Activated T-helper 2 cell treated with anti-CD3 and anti-CD28 coated beads, Interferon-gamma antibody, Interleukin-2, Interleukin-4, amounts not matched to agents 10 μg/mL and 5 μg/mL and 100 μg/mL, durations not matched to agents 14 hours and 24 hours and 36 hours (primary cell): ENCODE data around the gene PRPF4. TPM values are rescaled to one million over a fixed set of nuclear protein-coding genes. Genes with fewer than 3 reads are reported as not detected.

ENCODE experiments used
- DNase-seq: peaks from one replicate; pipeline ENCODE4 v3.0.0; 2021; ENCODE audit warnings: low spot score
- H3K27ac Mint-ChIP-seq: one replicate; pipeline ENCODE4 v1.8.0; 2021; ENCODE audit warnings: mixed read lengths
- H3K27me3 Mint-ChIP-seq: one replicate; pipeline ENCODE4 v1.8.0; 2021; ENCODE audit warnings: low read depth, mixed read lengths
- H3K36me3 Mint-ChIP-seq: one replicate; pipeline ENCODE4 v1.8.0; 2021; ENCODE audit warnings: low read depth, mixed read lengths
- H3K4me1 Mint-ChIP-seq: one replicate; pipeline ENCODE4 v1.8.0; 2021; ENCODE audit warnings: low read depth, mixed read lengths
- H3K4me3 Mint-ChIP-seq: one replicate; pipeline ENCODE4 v1.8.0; 2021; ENCODE audit warnings: low read depth, mild to moderate bottlenecking, moderate library complexity, mixed read lengths
- H3K9me3 Mint-ChIP-seq: one replicate; pipeline ENCODE4 v1.8.0; 2021; ENCODE audit warnings: mixed read lengths
- intact Hi-C: fragments of 100-400 bp; cut with micrococcal nuclease; formaldehyde crosslinking; loops from one replicate; pipeline ENCODE4 v1.15.1; 2023
- total RNA-seq: library from RNA; stranded (reverse); gene quantifications from 2 replicates; pipeline ENCODE4 v1.2.3, GENCODE V29; 2022

PRPF4 gene
- total RNA-seq, 1 donor from 2014 or later: 57.3 TPM

GRCh38 chr9:113328045-113328782 lies 52.8 kb downstream of the PRPF4 start:
- Mint-ChIP-seq H3K27me3 (no peaks in the 10 kb centered on the region), H3K27ac (no peak overlapping the region), H3K36me3 (no peaks in the 10 kb centered on the region), H3K4me3 (no peak overlapping the region), H3K9me3 (no peaks in the 10 kb centered on the region), H3K4me1 (no peaks in the 10 kb centered on the region)
- intact Hi-C loops: no loop called here
- no peak for DNase-seq

GRCh38 chr9:113331780-113332179 lies 56.3 kb downstream of the PRPF4 start:
- Mint-ChIP-seq H3K27me3 (no peaks in the 10 kb centered on the region), H3K27ac (no peak overlapping the region), H3K9me3 (no peaks in the 10 kb centered on the region), H3K4me3 (no peak overlapping the region), H3K36me3 (no peaks in the 10 kb centered on the region), H3K4me1 (peaks cover 3% of the 10 kb centered on the region)
- DNase-seq: no peak
- intact Hi-C loops: no loop called here

GRCh38 chr9:113337714-113338113 lies 62.3 kb downstream of the PRPF4 start:
- intact Hi-C loops: no loop called here
- Mint-ChIP-seq H3K27me3 (no peaks in the 10 kb centered on the region), H3K9me3 (no peaks in the 10 kb centered on the region), H3K4me1 (peaks cover 26% of the 10 kb centered on the region), H3K4me3 (no peak overlapping the region), H3K27ac (no peak overlapping the region), H3K36me3 (no peaks in the 10 kb centered on the region)
- no peak for DNase-seq

- H3K36me3 Mint-ChIP-seq: no peaks in the 10 kb centered on the region
These were observed 64.7 kb downstream of the PRPF4 start, which contains the start of gene WDR31 for GRCh38 chr9:113340011-113340699. TSS of gene WDR31 (minus strand) at chr9:113340275. CDS start at chr9:113332022, 8,253 bp downstream.

GRCh38 chr9:113341712-113342410 lies 66.4 kb downstream of the PRPF4 start:
- Mint-ChIP-seq H3K36me3 (no peaks in the 10 kb centered on the region), H3K27me3 (no peaks in the 10 kb centered on the region), H3K4me3 (peak overlapping the region; percentile 50), H3K4me1 (peaks cover 40% of the 10 kb centered on the region), H3K27ac (peak overlapping the region; percentile 84), H3K9me3 (no peaks in the 10 kb centered on the region)
- DNase-seq: no peak
- intact Hi-C loops: loop anchor here (2.0 kb wide), 4 partner anchors 35 to 69 kb away; partner anchors contain the start of genes ALAD, C9orf43, CDC26 and HDHD3

More at GRCh38 chr9:113340011-113340699, 64.7 kb downstream of the PRPF4 start, which contains the start of gene WDR31:
- DNase-seq: peak; percentile 75
- Mint-ChIP-seq H3K27ac (peak within 1 kb of the TSS; percentile 56), H3K9me3 (no peaks in the 10 kb centered on the region), H3K4me3 (peak within 1 kb of the TSS; percentile 86), H3K27me3 (no peaks in the 10 kb centered on the region), H3K4me1 (peaks cover 37% of the 10 kb centered on the region)
- intact Hi-C loops: loop anchor here (1.0 to 2.0 kb wide), 5 partner anchors 11 to 71 kb away; partner anchors contain the start of genes ALAD, C9orf43, CDC26 and HDHD3

Other genes with a start within 250 kb of the PRPF4 start
- 0.21 and 0.30 TPM in 2 replicates for gene ZFP37, start 218.9 kb upstream of the PRPF4 start, total RNA-seq
- 4.7 and 5.0 TPM in 2 replicates for gene SLC31A2, start 124.7 kb upstream of the PRPF4 start, total RNA-seq
- gene FKBP15, start 54.4 kb upstream of the PRPF4 start, total RNA-seq: 39.6 and 40.4 TPM in 2 replicates
- 18.0 and 20.0 TPM in 2 replicates for gene SLC31A1, start 54.1 kb upstream of the PRPF4 start, total RNA-seq
- 50.2 and 51.2 TPM in 2 replicates for gene CDC26, start 86 bp upstream of the PRPF4 start, total RNA-seq
- 0.30 TPM in 1 of 2 replicates, not detected in the other for gene RNF183, start 27.7 kb downstream of the PRPF4 start, total RNA-seq
- gene WDR31, start 64.6 kb downstream of the PRPF4 start, total RNA-seq: 1.9 and 2.1 TPM in 2 replicates
- 11.1 and 12.5 TPM in 2 replicates for gene BSPRY, start 73.9 kb downstream of the PRPF4 start, total RNA-seq
- gene HDHD3, start 101.3 kb downstream of the PRPF4 start, total RNA-seq: 18.7 and 18.8 TPM in 2 replicates
- 27.9 and 28.3 TPM in 2 replicates for gene ALAD, start 125.6 kb downstream of the PRPF4 start, total RNA-seq
- 71.0 and 73.8 TPM in 2 replicates for gene POLE3, start 135.0 kb downstream of the PRPF4 start, total RNA-seq
- gene C9orf43, start 135.1 kb downstream of the PRPF4 start, total RNA-seq: 0.48 TPM in 2 replicates
- 56.2 and 64.2 TPM in 2 replicates for gene RGS3, start 188.1 kb downstream of the PRPF4 start, total RNA-seq